Omental fat pad (tissue), 4 donors: Measurements from ENCODE around the gene SLC2A10. TPM values are rescaled to one million over a fixed set of nuclear protein-coding genes. Genes with fewer than 3 reads are reported as not detected.
A peak's percentile ranks its signal among the peaks of the same experiment; 100 is the strongest.

Experiments used
- ATAC-seq: fragments of 150-250 bp; one replicate; pipeline ENCODE4 v1.9.1; 2016; ENCODE audit warnings: mild to moderate bottlenecking, moderate library complexity; ENCODE audit not compliant: low FRiP score
- DNase-seq: peaks from one replicate; pipeline ENCODE4 v3.0.0-alpha.2; 2019; ENCODE audit warnings: low spot score
- CTCF ChIP-seq, 3 donors: fragments of 450-650 bp; IDR thresholded peaks; one replicate each; pipeline ENCODE4 v1.5.1; 2016 to 2017; ENCODE audit warnings: antibody characterized with exemption in 3 of 3, mild to moderate bottlenecking in 3 of 3, moderate library complexity in 2 of 3
- total RNA-seq, 4 donors: library from RNA; depleted of rRNA; stranded (reverse); fragments of >200 nt; gene quantifications; one replicate each; pipeline ENCODE4 v1.1.0, GENCODE V29; 2016

SLC2A10 gene
- total RNA-seq, 4 donors from 2014 or later: 5.8 to 28.5 (median 18.7) TPM

GRCh38 chr20:46704714-46705377 lies 4.6 kb upstream of the SLC2A10 start:
- ATAC-seq (no peak), DNase-seq (no peak)
- no peak for TF ChIP-seq CTCF (IDR thresholded peaks at IDR 0.05)

GRCh38 chr20:46705378-46705729 lies 4.1 kb upstream of the SLC2A10 start:
- ATAC-seq (no peak), DNase-seq (no peak)
- TF ChIP-seq CTCF (IDR thresholded peaks at IDR 0.05): no peak

- DNase-seq (no peak), ATAC-seq (no peak)
- no peak for TF ChIP-seq CTCF (IDR thresholded peaks at IDR 0.05)
These were observed 3.2 kb upstream of the SLC2A10 start for GRCh38 chr20:46706242-46706641.

GRCh38 chr20:46708172-46708860 lies 1.1 kb upstream of the SLC2A10 start:
- no peak for DNase-seq
- TF ChIP-seq CTCF (IDR thresholded peaks at IDR 0.05): no peak
- no peak for ATAC-seq

- no peak for ATAC-seq
- TF ChIP-seq CTCF (IDR thresholded peaks at IDR 0.05): no peak
- DNase-seq: no peak
These were observed 392 bp upstream of the SLC2A10 start for GRCh38 chr20:46709055-46709458.

- no peak for DNase-seq
- no peak for TF ChIP-seq CTCF (IDR thresholded peaks at IDR 0.05)
- ATAC-seq: peak; percentile 7
These were observed 884 bp downstream of the SLC2A10 start for GRCh38 chr20:46710153-46710913.
